VCaP (cell line): ENCODE measurements around the gene REST.

Experiments
- H3K27ac ChIP-seq: fragments of 450-650 bp; 2 replicates; pipeline ENCODE4 v1.5.1; 2017
- TF ChIP-seq, protein P1 (sequence below): fragments of 450-650 bp; conservative IDR thresholded peaks from 2 replicates; pipeline ENCODE4 v1.5.1; 2017; ENCODE audit warnings: mild to moderate bottlenecking, moderate library complexity

Gene REST

DNA sequence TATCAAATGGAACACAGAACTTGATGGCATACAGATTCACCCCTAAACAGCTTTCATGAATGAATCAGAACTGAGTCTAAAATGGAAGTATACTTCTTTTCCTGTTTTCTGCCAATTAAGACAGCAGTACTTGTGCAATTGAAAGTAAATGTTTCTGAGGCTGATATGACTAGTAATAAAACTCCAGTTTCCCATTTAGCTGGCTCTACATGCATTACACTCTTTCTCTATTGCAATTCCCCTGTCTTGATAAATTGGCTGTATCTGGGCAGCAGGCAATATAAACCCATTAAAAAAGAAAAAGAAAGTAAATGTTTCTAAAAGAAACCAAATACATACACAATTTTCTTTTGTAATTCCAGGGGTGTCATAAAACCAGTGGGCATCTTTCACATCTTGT lies 65.1 kb downstream of the REST start:
- TF ChIP-seq, protein P1, sequence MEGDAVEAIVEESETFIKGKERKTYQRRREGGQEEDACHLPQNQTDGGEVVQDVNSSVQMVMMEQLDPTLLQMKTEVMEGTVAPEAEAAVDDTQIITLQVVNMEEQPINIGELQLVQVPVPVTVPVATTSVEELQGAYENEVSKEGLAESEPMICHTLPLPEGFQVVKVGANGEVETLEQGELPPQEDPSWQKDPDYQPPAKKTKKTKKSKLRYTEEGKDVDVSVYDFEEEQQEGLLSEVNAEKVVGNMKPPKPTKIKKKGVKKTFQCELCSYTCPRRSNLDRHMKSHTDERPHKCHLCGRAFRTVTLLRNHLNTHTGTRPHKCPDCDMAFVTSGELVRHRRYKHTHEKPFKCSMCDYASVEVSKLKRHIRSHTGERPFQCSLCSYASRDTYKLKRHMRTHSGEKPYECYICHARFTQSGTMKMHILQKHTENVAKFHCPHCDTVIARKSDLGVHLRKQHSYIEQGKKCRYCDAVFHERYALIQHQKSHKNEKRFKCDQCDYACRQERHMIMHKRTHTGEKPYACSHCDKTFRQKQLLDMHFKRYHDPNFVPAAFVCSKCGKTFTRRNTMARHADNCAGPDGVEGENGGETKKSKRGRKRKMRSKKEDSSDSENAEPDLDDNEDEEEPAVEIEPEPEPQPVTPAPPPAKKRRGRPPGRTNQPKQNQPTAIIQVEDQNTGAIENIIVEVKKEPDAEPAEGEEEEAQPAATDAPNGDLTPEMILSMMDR: no peak
- no peak overlapping the region for H3K27ac ChIP-seq

DNA sequence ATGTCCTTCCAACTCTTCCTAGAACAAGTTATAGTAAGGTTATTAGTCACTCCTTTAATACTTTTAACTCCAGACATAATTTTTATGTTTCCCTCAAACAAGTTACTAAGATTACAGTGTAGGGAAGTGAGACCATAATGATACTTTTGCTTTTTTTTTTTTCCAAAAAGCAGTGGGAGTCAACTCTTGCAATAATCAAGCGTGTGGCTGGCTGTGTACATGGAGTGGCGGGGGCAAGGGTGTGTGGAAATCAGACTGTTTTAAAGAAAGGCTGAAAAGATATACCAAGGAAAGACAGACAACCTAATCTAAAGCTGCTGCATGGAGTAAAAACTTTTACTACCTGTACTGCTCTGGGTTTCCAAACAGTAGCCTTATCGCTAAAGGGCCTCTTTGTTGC lies 65.6 kb downstream of the REST start:
- H3K27ac ChIP-seq: no peak overlapping the region
- TF ChIP-seq, protein P1: no peak

DNA sequence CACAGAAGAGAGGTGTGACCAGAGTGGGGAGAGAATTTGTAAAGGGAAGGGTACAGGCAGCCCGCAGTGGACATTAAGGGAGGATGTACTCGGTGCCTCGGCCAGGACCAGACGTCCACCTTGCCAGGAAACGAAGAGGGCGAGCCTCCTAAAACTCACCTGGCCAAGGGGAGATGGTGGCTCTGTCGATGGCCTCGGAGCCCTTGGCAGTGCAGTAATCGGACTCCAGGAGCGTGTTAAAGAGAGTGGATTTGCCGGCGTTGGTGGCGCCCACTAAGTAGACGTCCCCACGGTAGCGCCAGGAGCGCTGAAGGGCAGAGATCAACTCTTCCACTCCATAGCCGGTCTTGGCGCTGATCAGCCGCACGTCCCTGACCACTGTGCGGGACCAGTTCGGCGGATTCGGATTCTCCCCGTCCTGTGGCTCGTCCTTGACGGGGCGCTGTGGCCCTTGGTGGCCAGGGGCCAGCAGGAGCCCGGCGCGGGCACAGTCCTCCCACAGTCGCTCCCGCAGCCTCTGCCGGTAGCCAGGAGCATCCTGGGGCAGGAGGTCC lies 68.7 kb downstream of the REST start:
- TF ChIP-seq, protein P1: no peak
- H3K27ac ChIP-seq: peak overlapping the region; percentile 88

DNA sequence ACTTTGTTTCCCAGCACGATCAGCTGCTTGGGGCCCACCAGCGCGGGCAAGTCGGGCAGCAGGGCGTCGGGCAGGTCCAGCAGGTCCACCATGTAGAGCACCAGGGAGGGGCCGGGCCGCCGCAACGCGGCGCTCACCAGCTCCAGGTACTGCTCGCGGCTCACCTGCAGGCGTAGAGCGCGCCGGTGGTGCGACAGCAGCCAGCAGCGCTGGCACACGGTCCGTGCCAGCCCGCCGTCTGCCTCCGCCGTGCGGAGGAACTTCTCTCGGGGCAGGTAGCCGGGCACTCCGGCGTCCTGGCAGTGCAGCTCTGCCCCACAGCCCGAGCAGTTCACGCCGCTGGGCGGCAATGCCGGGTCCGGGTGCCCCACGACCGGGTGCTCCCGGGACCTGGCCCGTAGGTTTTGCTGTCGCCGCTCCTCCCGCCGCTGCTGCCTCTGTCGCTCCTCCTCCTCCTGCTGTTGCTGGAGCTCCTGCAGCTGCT lies 69.2 kb downstream of the REST start:
- peak overlapping the region; percentile 88 for H3K27ac ChIP-seq
- TF ChIP-seq, protein P1: peak; percentile 48

DNA sequence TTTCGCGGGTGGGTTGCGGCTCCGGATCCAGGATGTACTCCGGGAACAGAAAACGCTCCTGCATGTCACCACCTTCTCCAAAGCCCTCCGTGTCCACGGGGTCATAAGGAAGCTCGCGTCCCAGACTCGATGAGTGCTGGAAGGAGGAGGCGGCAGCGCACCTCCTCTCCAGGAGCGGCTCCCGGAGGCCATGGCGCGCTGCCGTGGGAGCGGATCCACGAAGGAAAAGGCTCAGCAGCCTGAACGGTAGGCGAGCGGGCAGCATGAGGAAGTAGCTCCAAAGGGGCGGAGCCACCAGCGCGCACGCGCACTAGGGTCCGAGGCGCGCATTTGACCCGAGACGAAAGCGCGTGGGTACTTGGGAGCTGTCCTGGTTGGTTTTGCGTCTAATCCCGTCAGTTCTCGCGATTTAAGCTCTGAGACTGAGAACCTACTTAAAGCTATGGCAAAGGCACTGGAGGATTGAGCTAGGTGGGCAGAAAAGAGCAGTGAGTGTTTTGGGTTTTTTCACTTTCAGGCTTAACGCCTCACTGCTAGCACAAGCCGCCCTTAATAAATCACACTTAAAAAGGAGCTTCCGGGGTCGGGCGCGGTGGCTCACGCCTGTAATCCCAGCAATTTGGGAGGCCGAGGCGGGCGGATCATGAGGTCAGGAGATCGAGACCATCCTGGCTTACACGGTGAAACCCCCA lies 69.8 kb downstream of the REST start, which contains the start of gene NOA1:
Gene NOA1, minus strand, starts transcription at position 286 of the 692 bp plus-strand sequence. Its CDS starts 21 bp downstream, at position 265.
- H3K27ac ChIP-seq: peak within 1 kb of the TSS; percentile 88
- TF ChIP-seq, protein P1: no peak

DNA sequence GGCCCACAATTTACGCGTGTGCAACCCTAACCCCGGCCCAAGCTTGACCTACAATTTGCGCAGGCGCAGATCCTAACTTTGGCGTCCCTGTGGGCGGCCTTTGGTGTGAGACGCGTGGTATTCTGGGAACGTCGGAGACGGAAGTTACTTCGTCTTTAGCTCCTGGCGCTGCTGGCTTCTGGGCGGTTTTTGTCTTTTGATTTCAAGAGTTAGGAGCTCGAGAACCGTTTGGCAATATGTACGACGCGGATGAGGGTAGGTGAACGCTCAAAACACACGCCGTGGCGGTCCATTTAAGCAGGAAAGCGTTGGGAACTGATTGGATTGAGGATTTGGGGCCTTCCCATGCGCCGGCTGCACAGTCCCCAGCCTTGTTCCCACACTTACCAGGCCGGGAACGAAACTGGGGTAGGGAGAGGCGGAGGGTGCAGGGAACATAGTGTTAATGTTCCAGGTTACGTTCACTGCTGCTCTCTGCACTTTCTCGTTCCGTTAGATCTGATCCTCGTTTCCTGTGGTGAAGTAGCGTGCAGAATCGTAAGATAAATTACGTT lies 71.1 kb downstream of the REST start, which contains the start of gene POLR2B:
Gene POLR2B, plus strand, starts transcription at position 147 of the 554 bp plus-strand sequence. Its CDS starts 90 bp downstream, at position 237.
- H3K27ac ChIP-seq: peak within 1 kb of the TSS; percentile 88
- TF ChIP-seq, protein P1: no peak

DNA sequence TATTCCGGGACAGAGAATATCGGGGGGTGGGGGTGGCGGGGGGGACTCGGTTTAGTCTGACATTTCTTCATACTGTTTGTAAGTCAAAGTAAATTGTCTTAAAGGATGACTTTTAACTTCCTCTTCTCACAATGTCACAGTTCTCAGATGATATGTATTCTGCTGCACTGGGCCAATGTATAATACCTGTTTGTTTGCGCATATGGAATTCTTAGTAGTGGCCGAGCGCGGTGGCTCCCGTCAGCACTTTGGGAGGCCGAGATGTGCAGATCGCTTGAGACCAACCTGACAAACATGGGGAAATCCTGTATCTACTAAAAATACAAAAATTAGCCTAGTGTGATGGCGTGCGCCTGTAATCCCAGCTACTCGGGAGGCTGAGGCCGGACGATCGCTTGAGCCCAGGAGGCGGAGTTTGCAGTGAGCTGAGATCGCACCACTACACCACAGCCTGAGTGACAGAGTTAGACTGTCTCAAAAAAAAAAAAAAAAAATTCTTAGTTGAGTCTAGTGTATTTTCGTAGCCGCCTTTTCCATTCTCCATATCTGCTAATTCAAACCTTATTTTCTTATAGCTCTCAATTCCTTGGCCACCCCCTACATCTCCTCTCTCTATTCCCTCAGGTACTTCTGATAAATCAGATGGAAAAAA lies 71.8 kb downstream of the REST start:
- H3K27ac ChIP-seq: peak overlapping the region; percentile 88
- TF ChIP-seq, protein P1: no peak
